HG03354 (cell line): ENCODE results near the gene LASP1.
"Not testable (repeated sequence)": the region's sequence is repeated elsewhere in the genome, so short reads cannot be mapped to it uniquely, and the experiment has no call there.

ENCODE experiments used
- ATAC-seq: cut with Tn5 transposase; IDR thresholded peaks from one replicate; pipeline ENCODE4 v1.9.1; 2021; ENCODE audit warnings: mild to moderate bottlenecking; ENCODE audit not compliant: unreplicated experiment, poor library complexity, severe bottlenecking

LASP1 gene

GRCh38 chr17:38903404-38903803 is 33.5 kb downstream of the LASP1 start:
- no peak for ATAC-seq

DNA sequence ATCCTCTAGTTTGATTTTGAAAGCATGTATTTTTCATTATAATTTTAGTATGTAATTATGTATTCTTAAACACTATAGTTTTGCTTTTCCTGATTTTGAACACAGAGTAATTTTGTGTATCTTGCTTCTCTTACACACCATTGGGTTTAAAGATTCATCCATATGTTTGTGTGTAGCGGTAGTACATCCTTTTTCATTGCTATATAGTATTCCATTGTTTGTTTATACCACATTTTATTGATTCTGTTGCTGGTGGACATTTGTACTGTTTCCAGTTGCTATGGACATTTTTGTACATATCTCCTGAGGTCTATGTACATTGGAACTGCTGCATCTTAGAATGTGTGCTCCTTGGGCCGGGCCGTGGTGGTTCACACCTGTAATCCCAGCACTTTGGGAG is 35.0 kb downstream of the LASP1 start:
- no peak for ATAC-seq

GRCh38 chr17:38905375-38905774 is 35.5 kb downstream of the LASP1 start:
- no peak for ATAC-seq

DNA sequence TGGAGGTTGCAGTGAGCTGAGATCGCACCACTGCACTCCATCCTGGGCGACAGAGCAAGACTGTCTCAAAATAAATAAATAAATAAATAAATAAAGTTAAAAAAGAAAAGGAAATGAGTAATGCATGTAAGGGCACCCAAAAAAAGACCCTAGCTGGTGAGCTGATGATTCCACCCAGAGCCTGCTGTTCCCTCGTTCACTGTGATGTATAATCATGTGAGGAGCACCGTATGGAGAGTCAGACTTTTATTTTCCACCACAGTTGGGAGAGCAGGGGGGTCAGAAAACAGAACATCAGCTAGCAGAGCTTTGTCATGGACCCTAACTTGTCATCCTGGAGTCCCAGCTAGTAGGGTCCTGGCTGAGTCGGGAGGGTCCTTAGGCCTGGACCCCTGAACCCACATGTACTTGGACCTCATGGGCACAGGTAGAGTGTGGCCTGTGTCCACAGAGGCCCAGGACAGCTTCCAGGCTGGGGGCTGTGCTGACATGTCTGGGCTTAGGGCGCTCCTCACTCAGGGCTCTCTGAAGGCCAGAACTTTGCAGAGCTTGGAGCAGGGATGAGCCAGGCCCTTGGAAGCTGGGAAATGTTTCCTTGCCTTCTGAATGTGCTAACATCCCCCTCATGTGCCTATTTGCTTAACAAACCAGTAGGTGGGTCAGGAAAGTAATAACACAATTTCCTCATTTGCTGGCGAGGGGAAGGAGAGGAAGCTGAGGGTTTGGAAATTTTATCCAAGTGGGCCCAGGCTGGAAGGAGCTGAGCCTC is 36.8 kb downstream of the LASP1 start:
- ATAC-seq = no peak

GRCh38 chr17:38907930-38908675 is 38.2 kb downstream of the LASP1 start:
- no peak for ATAC-seq

DNA sequence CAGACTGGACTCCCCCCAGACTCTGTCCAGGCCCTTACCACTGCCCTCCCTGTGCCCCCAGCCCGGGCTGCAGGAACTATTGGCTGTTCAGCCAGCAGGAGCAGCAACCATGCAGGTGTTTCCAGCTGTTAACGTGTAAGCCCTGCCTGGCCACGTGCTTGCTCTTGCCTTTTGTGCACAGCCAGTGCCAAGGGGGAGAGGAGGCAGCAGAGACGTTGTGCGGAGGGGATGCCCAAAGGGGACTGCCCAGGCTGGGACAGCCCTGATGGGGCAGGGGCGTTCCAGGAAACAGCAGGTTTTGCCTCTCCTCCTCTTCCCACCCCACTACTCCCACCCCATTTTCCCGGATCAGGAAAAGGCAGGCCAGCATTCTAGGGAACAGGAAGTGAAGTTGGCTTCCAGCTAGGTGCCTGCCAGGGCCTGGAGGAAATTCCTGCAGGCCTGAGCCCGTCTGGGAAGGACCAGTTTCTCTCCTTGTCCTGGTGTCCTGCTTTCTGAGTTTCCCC is 38.9 kb downstream of the LASP1 start:
- no peak for ATAC-seq

DNA sequence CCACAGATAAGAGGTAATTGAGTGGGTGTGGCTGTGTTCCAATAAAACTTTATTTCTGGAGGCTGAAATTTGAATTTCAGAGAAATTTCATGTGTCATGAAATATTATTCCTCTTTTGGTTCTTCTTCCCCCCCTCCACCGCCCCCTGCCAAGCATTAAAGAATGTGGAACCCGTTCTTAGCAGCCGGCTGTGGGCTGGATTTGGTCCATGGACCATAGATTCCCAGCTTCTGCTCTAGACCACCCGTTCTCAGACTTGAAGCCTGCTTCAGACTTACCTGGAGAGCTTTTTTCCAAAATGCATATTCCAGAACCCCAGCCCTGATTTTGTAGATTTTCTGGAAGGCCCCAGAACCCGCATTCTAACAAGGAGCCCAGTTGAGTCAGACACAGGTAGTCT is 40.5 kb downstream of the LASP1 start:
- ATAC-seq = no peak

DNA sequence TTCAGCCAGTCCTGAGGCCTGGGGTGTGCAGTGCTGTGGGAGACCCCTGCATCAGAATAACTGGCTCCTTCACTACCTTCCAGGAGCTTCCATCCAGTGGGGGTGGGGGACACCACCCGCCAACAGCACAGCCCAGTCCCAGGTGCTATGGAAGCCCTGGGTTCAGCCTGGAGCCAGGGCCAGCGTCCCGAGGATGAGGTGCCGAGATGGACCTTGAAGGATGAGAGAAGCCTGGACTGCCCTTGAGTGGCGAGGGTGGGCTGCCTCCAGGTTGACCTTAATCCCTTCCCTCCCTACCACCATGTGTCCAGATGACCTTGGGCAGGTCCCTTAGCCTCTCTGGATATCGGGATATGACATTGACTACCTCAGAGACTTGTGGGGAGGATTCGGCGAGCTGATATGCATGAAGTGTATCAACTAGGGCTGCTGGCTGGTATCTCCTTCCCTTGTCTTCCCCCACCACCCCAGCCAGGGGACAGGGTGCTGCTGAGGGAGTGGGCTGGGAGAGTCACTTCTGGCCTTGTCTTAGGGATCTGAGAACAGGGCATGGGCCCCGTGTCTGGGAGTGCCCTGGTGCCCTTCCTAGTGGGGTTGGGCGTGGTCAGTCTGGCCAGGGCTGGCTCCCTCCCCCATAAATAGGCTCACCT is 41.3 kb downstream of the LASP1 start:
- ATAC-seq = no peak

DNA sequence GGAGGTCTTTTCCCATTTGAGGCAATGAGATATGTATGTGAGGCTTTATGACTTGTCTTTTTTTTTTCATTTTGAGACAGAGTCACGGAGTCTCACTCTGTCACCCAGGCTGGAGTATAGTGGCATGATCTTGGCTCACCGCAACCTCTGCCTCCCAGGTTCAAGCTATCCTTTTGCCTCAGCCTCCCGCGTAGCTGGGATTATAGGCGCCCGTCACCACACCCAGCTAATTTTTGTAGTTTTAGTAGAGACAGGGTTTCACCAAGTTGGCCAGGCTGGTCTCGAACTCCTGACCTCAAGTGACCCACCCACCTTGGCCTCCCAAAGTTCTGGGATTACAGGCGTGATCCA is 41.8 kb downstream of the LASP1 start:
- ATAC-seq = not testable (repeated sequence)

DNA sequence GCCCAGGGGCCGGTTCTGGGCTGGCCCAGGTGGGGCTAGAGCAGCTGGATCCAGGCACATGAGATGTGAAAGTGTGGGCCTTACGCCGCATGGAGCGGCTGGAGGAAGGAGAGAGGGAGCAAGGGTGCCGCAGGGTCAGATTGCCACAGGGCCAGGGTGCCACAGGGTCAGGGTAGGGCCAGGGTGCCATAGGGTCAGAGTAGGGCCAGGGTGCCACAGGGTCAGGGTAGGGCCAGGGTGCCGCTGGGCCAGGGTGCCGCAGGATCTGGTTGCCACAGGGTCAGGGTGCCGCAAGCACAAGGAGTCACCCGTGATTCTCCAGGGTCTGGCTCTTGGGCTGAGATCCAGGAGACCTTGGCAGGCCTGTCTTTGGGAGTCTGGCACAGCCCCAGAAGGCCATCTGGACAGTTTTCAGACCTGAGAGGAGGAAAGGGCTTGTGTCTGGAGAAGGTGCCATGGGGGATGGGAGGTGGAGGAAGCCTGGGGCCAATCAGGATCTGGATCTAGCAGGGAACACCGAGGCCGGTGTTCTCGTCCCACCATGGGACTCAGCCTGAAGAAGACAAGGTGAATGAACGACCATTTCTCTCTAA is 42.5 kb downstream of the LASP1 start:
- ATAC-seq = no peak

DNA sequence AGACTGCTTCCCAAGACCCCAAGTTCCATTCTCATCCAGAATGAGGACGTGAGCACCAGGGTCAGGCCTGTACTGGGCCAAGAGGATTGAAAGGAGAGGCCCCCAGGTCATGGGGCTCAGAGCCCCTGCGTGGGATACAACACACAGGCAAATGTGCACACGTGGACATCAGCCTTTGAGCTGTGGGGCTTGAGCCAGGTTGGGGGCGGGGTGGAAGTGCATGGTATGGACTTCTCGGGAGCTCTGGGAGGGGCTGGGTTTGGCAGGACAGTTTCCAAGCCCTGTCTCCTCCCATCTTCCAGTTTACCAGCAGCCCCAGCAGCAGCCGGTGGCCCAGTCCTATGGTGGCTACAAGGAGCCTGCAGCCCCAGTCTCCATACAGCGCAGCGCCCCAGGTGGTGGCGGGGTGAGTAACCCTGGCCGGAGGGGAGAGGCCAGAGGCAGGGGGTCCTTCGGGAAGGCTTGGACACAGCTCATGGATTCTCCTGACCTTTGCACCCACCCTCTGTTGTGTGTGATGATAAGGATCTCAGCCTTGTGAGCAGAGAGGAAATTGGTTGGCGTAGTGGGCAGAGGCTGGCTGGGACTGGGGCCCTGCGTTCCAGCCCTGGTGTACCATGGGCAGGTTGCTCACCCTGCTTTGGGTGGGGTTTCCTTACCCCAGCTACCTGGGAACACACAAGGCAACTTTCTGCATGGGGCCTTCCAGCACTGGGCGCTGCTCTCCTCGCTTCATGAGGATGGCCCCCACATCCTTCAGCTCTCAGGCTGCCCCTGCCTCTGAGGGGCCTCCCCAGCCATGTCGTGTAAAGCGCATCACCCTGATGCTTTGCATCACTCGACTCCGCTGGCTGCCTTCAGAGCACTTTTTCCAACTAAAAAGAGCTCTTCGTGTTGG is 45.1 kb downstream of the LASP1 start:
- ATAC-seq = no peak

- ATAC-seq = no peak
Measured at GRCh38 chr17:38915639-38915995, 45.8 kb downstream of the LASP1 start.

GRCh38 chr17:38916771-38917170 is 46.9 kb downstream of the LASP1 start:
- ATAC-seq = no peak

DNA sequence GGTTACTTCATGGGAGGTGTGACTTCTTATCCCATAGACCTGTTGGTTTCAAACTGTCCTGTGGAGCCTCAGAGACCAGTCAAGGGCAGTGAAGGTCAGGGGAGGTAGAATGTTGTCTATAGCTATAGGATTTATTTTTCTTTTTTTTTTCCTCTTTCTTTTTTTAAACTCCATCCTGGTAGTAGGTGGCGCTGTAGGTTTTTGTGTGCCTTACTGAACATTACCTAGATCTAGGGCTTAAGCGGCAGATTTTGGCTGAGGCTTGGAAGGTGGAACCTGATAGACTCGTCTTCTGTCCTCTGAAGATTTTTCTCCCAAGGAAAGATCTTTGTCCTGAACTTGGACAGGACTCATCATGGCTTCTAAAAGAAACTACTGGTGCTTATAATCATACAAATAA is 47.4 kb downstream of the LASP1 start:
- ATAC-seq = no peak

DNA sequence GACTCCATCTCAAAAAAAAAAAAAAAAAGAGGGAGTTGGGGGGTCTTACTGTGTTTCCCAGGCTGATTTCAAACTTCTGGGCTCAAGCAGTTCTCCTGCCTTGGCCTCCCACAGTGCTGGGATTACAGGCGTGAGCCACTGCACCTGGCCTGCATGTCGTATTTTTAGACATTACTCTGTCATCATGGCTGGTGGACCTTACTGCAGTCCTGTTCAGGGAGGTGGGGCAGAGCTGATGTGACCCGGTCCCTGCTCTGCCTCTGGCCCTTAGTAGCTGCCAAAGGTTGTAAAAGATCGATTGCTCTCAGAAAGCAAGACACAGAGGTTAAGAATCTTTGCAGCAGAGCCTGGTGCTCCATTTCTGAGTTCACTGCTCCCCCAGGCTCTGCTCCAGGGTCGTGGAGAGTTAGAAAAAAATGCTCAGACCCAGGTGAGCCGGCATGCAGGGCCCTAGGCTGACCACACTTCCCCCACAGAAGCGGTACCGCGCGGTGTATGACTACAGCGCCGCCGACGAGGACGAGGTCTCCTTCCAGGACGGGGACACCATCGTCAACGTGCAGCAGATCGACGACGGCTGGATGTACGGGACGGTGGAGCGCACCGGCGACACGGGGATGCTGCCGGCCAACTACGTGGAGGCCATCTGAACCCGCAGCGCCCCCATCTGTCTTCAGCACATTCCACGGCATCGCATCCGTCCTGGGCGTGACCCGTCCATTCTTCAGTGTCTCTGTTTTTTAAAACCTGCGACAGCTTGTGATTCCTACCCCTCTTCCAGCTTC is 48.5 kb downstream of the LASP1 start:
- no peak for ATAC-seq

DNA sequence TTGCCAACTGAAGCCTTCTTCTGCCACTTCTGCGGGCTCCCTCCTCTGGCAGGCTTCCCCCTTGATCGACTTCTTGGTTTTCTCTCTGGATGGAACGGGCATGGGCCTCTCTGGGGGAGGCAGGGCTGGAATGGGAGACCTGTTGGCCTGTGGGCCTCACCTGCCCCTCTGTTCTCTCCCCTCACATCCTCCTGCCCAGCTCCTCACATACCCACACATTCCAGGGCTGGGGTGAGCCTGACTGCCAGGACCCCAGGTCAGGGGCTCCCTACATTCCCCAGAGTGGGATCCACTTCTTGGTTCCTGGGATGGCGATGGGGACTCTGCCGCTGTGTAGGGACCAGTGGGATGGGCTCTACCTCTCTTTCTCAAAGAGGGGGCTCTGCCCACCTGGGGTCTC is 49.1 kb downstream of the LASP1 start:
- ATAC-seq = no peak

DNA sequence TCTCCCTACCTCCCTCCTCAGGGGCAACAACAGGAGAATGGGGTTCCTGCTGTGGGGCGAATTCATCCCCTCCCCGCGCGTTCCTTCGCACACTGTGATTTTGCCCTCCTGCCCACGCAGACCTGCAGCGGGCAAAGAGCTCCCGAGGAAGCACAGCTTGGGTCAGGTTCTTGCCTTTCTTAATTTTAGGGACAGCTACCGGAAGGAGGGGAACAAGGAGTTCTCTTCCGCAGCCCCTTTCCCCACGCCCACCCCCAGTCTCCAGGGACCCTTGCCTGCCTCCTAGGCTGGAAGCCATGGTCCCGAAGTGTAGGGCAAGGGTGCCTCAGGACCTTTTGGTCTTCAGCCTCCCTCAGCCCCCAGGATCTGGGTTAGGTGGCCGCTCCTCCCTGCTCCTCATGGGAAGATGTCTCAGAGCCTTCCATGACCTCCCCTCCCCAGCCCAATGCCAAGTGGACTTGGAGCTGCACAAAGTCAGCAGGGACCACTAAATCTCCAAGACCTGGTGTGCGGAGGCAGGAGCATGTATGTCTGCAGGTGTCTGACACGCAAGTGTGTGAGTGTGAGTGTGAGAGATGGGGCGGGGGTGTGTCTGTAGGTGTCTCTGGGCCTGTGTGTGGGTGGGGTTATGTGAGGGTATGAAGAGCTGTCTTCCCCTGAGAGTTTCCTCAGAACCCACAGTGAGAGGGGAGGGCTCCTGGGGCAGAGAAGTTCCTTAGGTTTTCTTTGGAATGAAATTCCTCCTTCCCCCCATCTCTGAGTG is 49.6 kb downstream of the LASP1 start:
- ATAC-seq = no peak
